H1 (cell line): Measurements from ENCODE around the gene RPL19. TPM values are rescaled to one million over a fixed set of nuclear protein-coding genes. Genes with fewer than 3 reads are reported as not detected.

Experiments
- CBX5 ChIP-seq: fragments of 300-800, 300-1000 bp; sonication (generic); IDR thresholded peaks from 2 replicates; pipeline ENCODE4 v1.7.1; 2016; ENCODE audit warnings: antibody characterized with exemption, low read length, low read depth
- CHD7 ChIP-seq: fragments of 300-600 bp; sonication (generic); IDR thresholded peaks from 2 replicates; pipeline ENCODE4 v1.7.1; 2012; ENCODE audit warnings: low read length, moderate library complexity, mild to moderate bottlenecking, inconsistent platforms; ENCODE audit not compliant: insufficient replicate concordance
- KDM4A ChIP-seq: IDR thresholded peaks from one replicate; pipeline ENCODE4 v1.7.1; 2012; ENCODE audit warnings: low read depth, mild to moderate bottlenecking, moderate library complexity, low read length, inconsistent platforms; ENCODE audit not compliant: severe bottlenecking
- KDM5A ChIP-seq: fragments of 200-600 bp; IDR thresholded peaks from 2 replicates; pipeline ENCODE4 v1.7.1; 2012; ENCODE audit warnings: mild to moderate bottlenecking, low read length, inconsistent platforms, mixed read lengths
- PHF8 ChIP-seq: fragments of 200-600 bp; sonication (generic); conservative IDR thresholded peaks from 2 replicates; pipeline ENCODE4 v1.7.1; 2012; ENCODE audit warnings: low read depth, mild to moderate bottlenecking, inconsistent platforms, low read length, moderate library complexity
- RBBP5 ChIP-seq: IDR thresholded peaks from 2 replicates; pipeline ENCODE4 v1.7.1; 2012; ENCODE audit warnings: low read depth, mild to moderate bottlenecking, inconsistent platforms, low read length, moderate library complexity, borderline replicate concordance
- SUZ12 ChIP-seq: fragments of 200-600 bp; sonication (generic); IDR thresholded peaks from 2 replicates; pipeline ENCODE4 v1.6.1; 2012; ENCODE audit warnings: mild to moderate bottlenecking, inconsistent platforms, low read length, moderate library complexity, mixed read lengths
- polyA plus RNA-seq, 7 experiments: library from polyadenylated mRNA; depleted of rRNA in 3 of 7; stranded (reverse) in 5 of 7; unstranded in 2 of 7; fragments of >200 nt in 5 of 7; fragments of 200-250 nt in 2 of 7; gene quantifications; 1 replicate in 5 of 7; 2 replicates in 1 of 7; 4 replicates in 1 of 7; pipeline versions ENCODE4 v1.2.1 to v1.2.3, GENCODE V29; 2011 to 2013; ENCODE audit warnings: missing spikeins in 2 of 7, mixed read lengths in 2 of 7
- total RNA-seq: library from RNA; stranded (reverse); fragmentation: NEBNext Ultra II Directional; extraction: Animal tissue kit (Norgen Biotek cat#: 25700); gene quantifications from 2 replicates; pipeline ENCODE4 v1.2.1, GENCODE V29; 2021

Gene RPL19
- total and polyA plus RNA-seq, 2 of the 8 experiments (the other 6 are each of a cell fraction or from before 2014, with no cell fraction given), result 2,108 to 2,182 TPM

GRCh38 chr17:39229274-39229913 lies 29.3 kb downstream of the RPL19 start (continued):
- TF ChIP-seq CHD7 (no peak), SUZ12 (no peak), KDM4A (no peak), KDM5A (no peak), PHF8 (no peak), RBBP5 (no peak), CBX5 (no peak)
- TF ChIP-seq, all 59 proteins: peak for 0
